Measurements from ENCODE around the gene ARHGAP25.
A peak's percentile ranks its signal among the peaks of the same experiment; 100 is the strongest.

Gene ARHGAP25

GRCh38 chr2:68720665-68721064 lies 13.9 kb upstream of the ARHGAP25 start:
- no peak overlapping the region for H2AFZ ChIP-seq (ENCODE audit: low read depth, low read length, severe bottlenecking)
- no peak overlapping the region for H3K4me3 ChIP-seq (ENCODE audit: insufficient read depth, low read length, poor library complexity, severe bottlenecking)
- no peaks in the 10 kb centered on the region for H3K36me3 ChIP-seq (ENCODE audit: low read length)
- TF ChIP-seq CTCF (IDR thresholded peaks at IDR 0.05; ENCODE audit: insufficient read depth, low read length, poor library complexity, severe bottlenecking): no peak
- no peak for TF ChIP-seq EZH2phosphoT487 (conservative IDR thresholded peaks at IDR 0.05; ENCODE audit: low read length)
- H3F3A ChIP-seq (ENCODE audit: insufficient read depth): peaks cover 11% of the 10 kb centered on the region
- no peaks in the 10 kb centered on the region for H3K27me3 ChIP-seq (ENCODE audit: low read length)
- H3K9ac ChIP-seq (ENCODE audit: low read length): no peak overlapping the region
- no peaks in the 10 kb centered on the region for H3K9me2 ChIP-seq (replicated peaks; ENCODE audit: insufficient read depth, low read length)
- no peak overlapping the region for H3K27ac ChIP-seq (ENCODE audit: low read depth, low read length)
- H3K4me2 ChIP-seq (ENCODE audit: low read depth, low read length, poor library complexity, severe bottlenecking): no peak overlapping the region
- H3K79me2 ChIP-seq (ENCODE audit: insufficient read depth, low read length): no peaks in the 10 kb centered on the region
- H4K20me1 ChIP-seq (ENCODE audit: low read depth, low read length): no peaks in the 10 kb centered on the region
- H3K9me3 ChIP-seq (ENCODE audit: insufficient read depth, low read length): no peaks in the 10 kb centered on the region

GRCh38 chr2:68721482-68722101 lies 13.0 kb upstream of the ARHGAP25 start:
- no peaks in the 10 kb centered on the region for H3K9me2 ChIP-seq (replicated peaks; ENCODE audit: insufficient read depth, low read length)
- peak overlapping the region; percentile 19 for H3K4me3 ChIP-seq (ENCODE audit: insufficient read depth, low read length, poor library complexity, severe bottlenecking)
- no peaks in the 10 kb centered on the region for H3K27me3 ChIP-seq (ENCODE audit: low read length)
- H3K36me3 ChIP-seq (ENCODE audit: low read length): no peaks in the 10 kb centered on the region
- no peaks in the 10 kb centered on the region for H3K79me2 ChIP-seq (ENCODE audit: insufficient read depth, low read length)
- H3F3A ChIP-seq (ENCODE audit: insufficient read depth): peaks cover 6% of the 10 kb centered on the region
- H3K9me3 ChIP-seq (ENCODE audit: insufficient read depth, low read length): no peaks in the 10 kb centered on the region
- H2AFZ ChIP-seq (ENCODE audit: low read depth, low read length, severe bottlenecking): peak overlapping the region; percentile 65
- H4K20me1 ChIP-seq (ENCODE audit: low read depth, low read length): no peaks in the 10 kb centered on the region
- peak overlapping the region; percentile 51 for H3K4me2 ChIP-seq (ENCODE audit: low read depth, low read length, poor library complexity, severe bottlenecking)
- TF ChIP-seq CTCF (IDR thresholded peaks at IDR 0.05; ENCODE audit: insufficient read depth, low read length, poor library complexity, severe bottlenecking): no peak
- no peak for TF ChIP-seq EZH2phosphoT487 (conservative IDR thresholded peaks at IDR 0.05; ENCODE audit: low read length)
- H3K9ac ChIP-seq (ENCODE audit: low read length): peak overlapping the region; percentile 39
- peak overlapping the region; percentile 23 for H3K27ac ChIP-seq (ENCODE audit: low read depth, low read length)

GRCh38 chr2:68722712-68723111 lies 11.9 kb upstream of the ARHGAP25 start:
- Histone ChIP-seq H3K27ac (ENCODE audit: low read depth, low read length) (no peak overlapping the region), H3K9me3 (ENCODE audit: insufficient read depth, low read length) (no peaks in the 10 kb centered on the region), H3K36me3 (ENCODE audit: low read length) (no peaks in the 10 kb centered on the region), H2AFZ (ENCODE audit: low read depth, low read length, severe bottlenecking) (no peak overlapping the region), H3K9me2 (replicated peaks; ENCODE audit: insufficient read depth, low read length) (no peaks in the 10 kb centered on the region), H3K9ac (ENCODE audit: low read length) (no peak overlapping the region), H3K79me2 (ENCODE audit: insufficient read depth, low read length) (no peaks in the 10 kb centered on the region), H3K4me3 (ENCODE audit: insufficient read depth, low read length, poor library complexity, severe bottlenecking) (no peak overlapping the region), H4K20me1 (ENCODE audit: low read depth, low read length) (no peaks in the 10 kb centered on the region), H3F3A (ENCODE audit: insufficient read depth) (no peaks in the 10 kb centered on the region), H3K27me3 (ENCODE audit: low read length) (no peaks in the 10 kb centered on the region), H3K4me2 (ENCODE audit: low read depth, low read length, poor library complexity, severe bottlenecking) (no peak overlapping the region)
- no peak for TF ChIP-seq EZH2phosphoT487 (conservative IDR thresholded peaks at IDR 0.05; ENCODE audit: low read length)
- TF ChIP-seq CTCF (IDR thresholded peaks at IDR 0.05; ENCODE audit: insufficient read depth, low read length, poor library complexity, severe bottlenecking): peak; percentile 27

Measured in SU-DHL-6 (cell line).